Prostate gland (tissue), 2 donors: Measurements from ENCODE around the gene FRMD4A. TPM values are rescaled to one million over a fixed set of nuclear protein-coding genes. Genes with fewer than 3 reads are reported as not detected.

Experiments
- DNase-seq: peaks from one replicate; pipeline ENCODE4 v3.0.0-alpha.2; 2019; ENCODE audit warnings: low spot score
- H3K27ac ChIP-seq, 2 donors: fragments of 200-600 bp; sonication (generic); 2 replicates each; pipeline ENCODE4 v1.5.1; 2017 to 2019
- H3K27me3 ChIP-seq: fragments of 200-600 bp; sonication (generic); replicated peaks from 2 replicates; pipeline ENCODE4 v1.5.1; 2019; ENCODE audit not compliant: insufficient read depth
- H3K36me3 ChIP-seq, 2 donors: fragments of 200-600 bp; sonication (generic); 1 replicate in 1 of 2; 2 replicates in 1 of 2; pipeline versions ENCODE4 v1.5.1 to v1.8.1; 2017 to 2019
- H3K4me1 ChIP-seq: fragments of 200-600 bp; sonication (generic); replicated peaks from 2 replicates; pipeline ENCODE4 v1.5.1; 2019
- H3K4me3 ChIP-seq, 2 donors: fragments of 200-600 bp; sonication (generic); 2 replicates each; pipeline ENCODE4 v1.5.1; 2017 to 2019
- H3K9me3 ChIP-seq: fragments of 200-600 bp; sonication (generic); 2 replicates; pipeline ENCODE4 v1.5.1; 2017
- POLR2A ChIP-seq: fragments of 450-650 bp; IDR thresholded peaks from one replicate; pipeline ENCODE4 v1.6.1; 2016; ENCODE audit warnings: antibody characterized with exemption, mild to moderate bottlenecking
- POLR2AphosphoS5 ChIP-seq: sonication (generic); formaldehyde crosslinking; IDR thresholded peaks from one replicate; pipeline ENCODE4 v1.6.1; 2017; ENCODE audit warnings: antibody characterized with exemption
- WGBS: methylation state at CpG from one replicate; pipeline ENCODE4 v1.1.5; 2018; 5-methylcytosine and 5-hydroxymethylcytosine counted together
- intact Hi-C: fragments of 100-400 bp; cut with DNase I; formaldehyde crosslinking; loops from one replicate; pipeline ENCODE4 v1.14.2; 2022
- total RNA-seq, 2 donors: library from RNA; depleted of rRNA; stranded (reverse); fragments of >200 nt; gene quantifications; one replicate each; pipeline ENCODE4 v1.1.0, GENCODE V29; 2016
- TF ChIP-seq, protein P1 (sequence below), 4 experiments: fragments of 200-600 bp in 2 of 4; fragments of 450-650 bp in 2 of 4; sonication (generic) in 2 of 4; IDR thresholded peaks; 1 replicate in 3 of 4; 2 replicates in 1 of 4; pipeline ENCODE4 v1.5.1; 2016 to 2019; ENCODE audit warnings: antibody characterized with exemption in 4 of 4, mild to moderate bottlenecking in 2 of 4, moderate library complexity in 2 of 4

The FRMD4A gene
- total RNA-seq, 2 donors from 2014 or later, result 38.0 to 53.2 TPM

DNA sequence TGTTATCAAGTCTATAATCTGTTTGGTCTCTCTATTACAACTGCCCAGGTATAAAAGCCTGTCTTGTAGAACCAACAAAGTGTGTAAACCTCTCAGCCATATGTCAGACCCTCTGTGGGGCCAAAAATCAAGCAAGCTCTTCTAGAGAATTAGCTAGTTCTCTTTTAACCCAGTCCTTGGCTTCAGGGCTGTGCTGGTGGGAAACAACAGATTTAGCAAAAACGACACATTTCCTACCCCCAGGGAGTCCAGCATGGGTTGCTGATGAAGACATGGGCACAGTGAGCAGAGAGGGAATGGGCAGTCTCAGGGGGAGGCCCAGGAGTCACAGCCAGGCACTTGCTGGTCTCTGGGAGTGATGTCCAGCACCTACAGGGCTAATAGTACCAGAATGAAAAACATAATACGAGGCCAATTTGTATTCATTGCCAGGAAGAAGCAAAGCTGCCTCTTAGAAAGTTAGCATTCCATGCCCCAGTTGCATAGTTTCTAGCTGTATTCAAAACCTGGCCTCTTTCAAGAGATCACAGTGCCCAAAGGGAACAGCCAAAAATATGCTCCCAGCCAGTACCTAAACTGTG, 80.1 kb downstream of the FRMD4A start:
- no peak for DNase-seq
- no peaks in the 10 kb centered on the region for H3K36me3 ChIP-seq
- TF ChIP-seq, protein P1, sequence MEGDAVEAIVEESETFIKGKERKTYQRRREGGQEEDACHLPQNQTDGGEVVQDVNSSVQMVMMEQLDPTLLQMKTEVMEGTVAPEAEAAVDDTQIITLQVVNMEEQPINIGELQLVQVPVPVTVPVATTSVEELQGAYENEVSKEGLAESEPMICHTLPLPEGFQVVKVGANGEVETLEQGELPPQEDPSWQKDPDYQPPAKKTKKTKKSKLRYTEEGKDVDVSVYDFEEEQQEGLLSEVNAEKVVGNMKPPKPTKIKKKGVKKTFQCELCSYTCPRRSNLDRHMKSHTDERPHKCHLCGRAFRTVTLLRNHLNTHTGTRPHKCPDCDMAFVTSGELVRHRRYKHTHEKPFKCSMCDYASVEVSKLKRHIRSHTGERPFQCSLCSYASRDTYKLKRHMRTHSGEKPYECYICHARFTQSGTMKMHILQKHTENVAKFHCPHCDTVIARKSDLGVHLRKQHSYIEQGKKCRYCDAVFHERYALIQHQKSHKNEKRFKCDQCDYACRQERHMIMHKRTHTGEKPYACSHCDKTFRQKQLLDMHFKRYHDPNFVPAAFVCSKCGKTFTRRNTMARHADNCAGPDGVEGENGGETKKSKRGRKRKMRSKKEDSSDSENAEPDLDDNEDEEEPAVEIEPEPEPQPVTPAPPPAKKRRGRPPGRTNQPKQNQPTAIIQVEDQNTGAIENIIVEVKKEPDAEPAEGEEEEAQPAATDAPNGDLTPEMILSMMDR (IDR thresholded peaks at IDR 0.05), result no peak
- TF ChIP-seq POLR2AphosphoS5, result no peak
- no peak for TF ChIP-seq POLR2A
- WGBS, result 88% methylated on average over 2 of the region's 2 CpGs
- no peak overlapping the region for H3K4me3 ChIP-seq
- intact Hi-C loops, result no loop called here
- H3K9me3 ChIP-seq, result no peaks in the 10 kb centered on the region
- no peak overlapping the region for H3K27ac ChIP-seq
- H3K4me1 ChIP-seq, result no peaks in the 10 kb centered on the region
- no peaks in the 10 kb centered on the region for H3K27me3 ChIP-seq

DNA sequence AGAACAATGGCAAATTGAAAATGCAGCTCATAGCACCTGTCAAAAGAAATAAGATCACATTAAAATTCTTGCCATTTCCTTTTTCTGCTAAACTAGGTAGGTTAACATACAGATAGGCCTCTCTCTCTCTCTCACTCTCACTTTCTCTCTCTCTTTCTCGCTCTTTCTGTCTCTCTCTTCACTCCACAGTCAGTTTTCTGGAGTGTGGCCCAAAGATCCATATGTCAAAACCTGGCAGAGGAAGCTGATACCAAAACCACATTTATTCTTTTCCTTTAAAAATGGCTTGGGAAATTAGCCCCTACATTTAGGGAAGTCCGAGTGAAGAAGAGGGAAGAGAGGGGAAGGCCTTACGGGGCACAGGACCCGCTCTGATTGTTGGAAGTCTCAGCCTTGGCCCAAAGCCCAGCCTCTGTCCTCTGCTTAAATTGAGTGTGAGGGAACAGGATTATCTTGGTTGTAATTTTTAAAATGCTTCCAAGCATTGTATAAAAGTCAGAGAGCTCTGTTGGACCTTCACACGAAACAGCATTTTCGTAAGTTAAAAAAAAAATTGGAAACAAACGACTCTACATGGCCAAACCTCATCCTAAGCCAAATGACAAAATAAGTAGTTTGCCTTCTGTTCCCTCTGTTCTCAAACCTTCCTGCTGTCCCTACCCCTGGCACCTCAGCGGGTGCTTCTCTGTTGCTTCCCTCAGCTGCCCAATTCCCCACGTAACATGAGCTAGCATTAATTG, 83.2 kb downstream of the FRMD4A start:
- no peaks in the 10 kb centered on the region for H3K27me3 ChIP-seq
- 20% methylated on average over 9 of the region's 9 CpGs for WGBS
- no peak for DNase-seq
- H3K9me3 ChIP-seq, result no peaks in the 10 kb centered on the region
- H3K36me3 ChIP-seq, result no peaks in the 10 kb centered on the region
- H3K4me3 ChIP-seq, result no peak overlapping the region
- TF ChIP-seq POLR2A, result no peak
- no peak for TF ChIP-seq POLR2AphosphoS5
- TF ChIP-seq, protein P1 (IDR thresholded peaks at IDR 0.05), result no peak
- H3K4me1 ChIP-seq, result no peaks in the 10 kb centered on the region
- intact Hi-C loops, result no loop called here
- H3K27ac ChIP-seq, result no peak overlapping the region

DNA sequence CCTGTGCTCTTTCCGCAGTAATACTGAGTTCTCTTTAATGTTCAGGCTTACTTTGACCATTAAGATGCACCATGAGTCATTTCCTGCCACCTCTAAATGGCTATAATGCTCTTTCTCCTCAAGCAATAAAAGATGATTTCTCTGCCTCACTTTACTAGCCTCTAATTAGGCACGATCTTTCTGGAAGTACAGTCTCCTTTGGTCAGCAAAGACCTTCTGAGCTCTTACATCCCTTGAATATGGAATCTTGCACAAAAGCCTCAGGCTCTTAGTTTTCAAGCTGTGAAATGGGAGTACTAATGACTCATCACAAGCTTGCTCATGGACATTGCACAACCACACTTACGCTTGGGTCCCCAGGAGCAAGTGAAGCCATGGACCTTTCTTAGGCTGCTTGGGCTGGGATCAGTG, 85.9 kb downstream of the FRMD4A start:
- whole genome bisulfite sequencing, result 82% methylated on average over 3 of the region's 3 CpGs
- TF ChIP-seq, protein P1 (IDR thresholded peaks at IDR 0.05), result no peak
- TF ChIP-seq POLR2A (no peak), POLR2AphosphoS5 (no peak)
- H3K4me3 ChIP-seq, result no peak overlapping the region
- intact Hi-C loops, result no loop called here
- H3K36me3 ChIP-seq, result no peaks in the 10 kb centered on the region
- no peaks in the 10 kb centered on the region for H3K27me3 ChIP-seq
- no peak for DNase-seq
- H3K27ac ChIP-seq, result no peak overlapping the region
- no peaks in the 10 kb centered on the region for H3K9me3 ChIP-seq
- H3K4me1 ChIP-seq, result no peaks in the 10 kb centered on the region

DNA sequence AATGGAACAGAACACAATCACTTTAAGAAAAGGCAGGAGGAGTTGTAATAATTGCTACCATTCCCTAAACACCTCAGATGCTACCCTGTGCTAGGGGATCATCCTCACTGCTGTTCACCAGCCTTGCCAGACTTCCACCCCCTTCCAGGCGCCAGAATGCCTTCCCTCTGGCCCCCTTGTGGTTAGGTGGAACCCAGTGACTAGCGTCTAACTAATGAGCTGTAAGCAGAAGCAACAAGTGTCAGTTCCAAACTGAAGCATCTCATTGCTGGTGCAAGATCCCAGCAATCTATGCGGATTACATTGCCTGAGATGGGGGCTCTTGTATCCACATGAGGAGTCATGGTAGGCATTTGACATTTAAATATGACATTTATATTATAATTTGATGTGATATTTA, 86.6 kb downstream of the FRMD4A start:
- Histone ChIP-seq H3K36me3 (no peaks in the 10 kb centered on the region), H3K27me3 (no peaks in the 10 kb centered on the region), H3K9me3 (no peaks in the 10 kb centered on the region), H3K4me1 (no peaks in the 10 kb centered on the region), H3K27ac (no peak overlapping the region), H3K4me3 (no peak overlapping the region)
- intact Hi-C loops, result no loop called here
- DNase-seq, result no peak
- TF ChIP-seq, protein P1 (IDR thresholded peaks at IDR 0.05), result no peak
- no peak for TF ChIP-seq POLR2A
- no peak for TF ChIP-seq POLR2AphosphoS5
- WGBS, result 69% methylated on average over 3 of the region's 3 CpGs

DNA sequence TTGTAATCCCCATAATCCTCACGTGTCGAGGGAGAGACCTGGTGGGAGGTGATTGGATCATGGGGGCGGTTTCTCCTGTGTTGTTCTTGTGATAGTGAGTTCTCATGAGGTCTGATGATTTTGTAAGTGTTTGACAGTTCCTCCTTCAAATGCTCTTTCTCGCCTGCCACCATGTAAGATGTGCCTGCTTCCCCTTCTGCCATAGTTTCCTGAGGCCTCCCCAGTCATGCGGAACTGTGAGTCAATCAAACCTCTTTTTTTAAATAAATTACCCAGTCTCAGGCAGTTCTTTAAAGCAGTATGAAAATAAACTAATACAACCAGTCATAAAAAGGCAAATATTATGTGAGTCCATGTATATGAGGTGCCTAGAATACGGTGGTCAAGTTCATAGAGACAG, 87.5 kb downstream of the FRMD4A start:
- no peaks in the 10 kb centered on the region for H3K4me1 ChIP-seq
- 89% methylated on average over 6 of the region's 6 CpGs for WGBS
- no peaks in the 10 kb centered on the region for H3K9me3 ChIP-seq
- no peaks in the 10 kb centered on the region for H3K27me3 ChIP-seq
- H3K36me3 ChIP-seq, result no peaks in the 10 kb centered on the region
- H3K27ac ChIP-seq, result no peak overlapping the region
- TF ChIP-seq, protein P1 (IDR thresholded peaks at IDR 0.05), result no peak
- TF ChIP-seq POLR2AphosphoS5 (no peak), POLR2A (no peak)
- no peak for DNase-seq
- no peak overlapping the region for H3K4me3 ChIP-seq
- intact Hi-C loops, result no loop called here
